ENCODE data around the gene PGP. TPM values are rescaled to one million over a fixed set of nuclear protein-coding genes. Genes with fewer than 3 reads are reported as not detected.

Gene PGP
- total RNA-seq, 4 donors from 2014 or later, result 13.1 to 27.0 (median 23.2) TPM

GRCh38 chr16:2171601-2172178 lies 43.0 kb downstream of the PGP start:
- Histone ChIP-seq H3K9me3 (no peaks in the 10 kb centered on the region), H3K27ac (no peak overlapping the region), H3K4me1 (no peaks in the 10 kb centered on the region), H3K4me3 (no peak overlapping the region), H3K27me3 (no peaks in the 10 kb centered on the region), H3K36me3 (peaks cover 0 to 99% (median 39%) of the 10 kb centered on the region in 3 donors)
- 91 to 92% methylated on average over 18 to 22 of the region's 28 CpGs for WGBS, 2 donors
- DNase-seq (ENCODE audit: low spot score in 2 of 2), result no peak
- TF ChIP-seq EP300 (IDR thresholded peaks at IDR 0.05) (no peak), POLR2A (IDR thresholded peaks at IDR 0.05) (no peak), CTCF (IDR thresholded peaks at IDR 0.05) (no peak)

GRCh38 chr16:2170587-2171435 lies 43.8 kb downstream of the PGP start:
- H3K4me3 ChIP-seq, result peak overlapping the region in 1 of 4 donors; percentile 41
- H3K27me3 ChIP-seq, result no peaks in the 10 kb centered on the region
- H3K27ac ChIP-seq, result peak overlapping the region in 1 of 4 donors; percentile 69
- no peaks in the 10 kb centered on the region for H3K9me3 ChIP-seq
- H3K4me1 ChIP-seq, result no peaks in the 10 kb centered on the region
- peaks cover 0 to 99% (median 34%) of the 10 kb centered on the region in 3 donors for H3K36me3 ChIP-seq
- no peak for DNase-seq (ENCODE audit: low spot score in 2 of 2)
- no peak for TF ChIP-seq EP300 (IDR thresholded peaks at IDR 0.05)
- no peak for TF ChIP-seq POLR2A (IDR thresholded peaks at IDR 0.05)
- TF ChIP-seq CTCF (IDR thresholded peaks at IDR 0.05), result no peak
- 82 to 92% methylated on average over 23 to 26 of the region's 47 CpGs for WGBS, 2 donors

GRCh38 chr16:2170080-2170479 lies 44.6 kb downstream of the PGP start:
- Histone ChIP-seq H3K36me3 (peaks cover 0 to 94% (median 27%) of the 10 kb centered on the region in 3 donors), H3K27ac (peak overlapping the region in 2 of 4 donors; percentile 17 to 69), H3K4me3 (peak overlapping the region in 1 of 4 donors; percentile 41), H3K27me3 (no peaks in the 10 kb centered on the region), H3K4me1 (no peaks in the 10 kb centered on the region), H3K9me3 (no peaks in the 10 kb centered on the region)
- 60 to 80% methylated on average over 2 to 13 of the region's 18 CpGs for WGBS, 2 donors
- no peak for DNase-seq (ENCODE audit: low spot score in 2 of 2)
- no peak for TF ChIP-seq CTCF (IDR thresholded peaks at IDR 0.05)
- TF ChIP-seq EP300 (IDR thresholded peaks at IDR 0.05), result no peak
- no peak for TF ChIP-seq POLR2A (IDR thresholded peaks at IDR 0.05)

GRCh38 chr16:2167068-2167638 lies 47.5 kb downstream of the PGP start:
- 72 to 88% methylated on average over 9 to 17 of the region's 18 CpGs for WGBS, 2 donors
- Histone ChIP-seq H3K27ac (no peak overlapping the region), H3K4me1 (peaks cover 0 to 7% (median 3%) of the 10 kb centered on the region in 4 donors), H3K9me3 (no peaks in the 10 kb centered on the region), H3K4me3 (no peak overlapping the region), H3K27me3 (no peaks in the 10 kb centered on the region), H3K36me3 (peaks cover 0 to 74% (median 11%) of the 10 kb centered on the region in 3 donors)
- TF ChIP-seq EP300 (IDR thresholded peaks at IDR 0.05) (no peak), POLR2A (IDR thresholded peaks at IDR 0.05) (no peak), CTCF (IDR thresholded peaks at IDR 0.05) (no peak)
- DNase-seq (ENCODE audit: low spot score in 2 of 2), result no peak
